ENCODE measurements around the gene SLC19A1.

The SLC19A1 gene

GRCh38 chr21:45558044-45558721 lies 15.9 kb upstream of the SLC19A1 start:
- no peak for DNase-seq (ENCODE audit: low read depth)

- DNase-seq (ENCODE audit: low read depth) = no peak
These were observed 15.4 kb upstream of the SLC19A1 start for GRCh38 chr21:45557616-45558043.

GRCh38 chr21:45556645-45557615 lies 14.7 kb upstream of the SLC19A1 start:
- DNase-seq (ENCODE audit: low read depth) = no peak

GRCh38 chr21:45556302-45556644 lies 14.0 kb upstream of the SLC19A1 start:
- DNase-seq (ENCODE audit: low read depth) = no peak

GRCh38 chr21:45555557-45556301 lies 13.5 kb upstream of the SLC19A1 start:
- DNase-seq (ENCODE audit: low read depth) = peak; percentile 32

- DNase-seq (ENCODE audit: low read depth) = no peak
These were observed 13.0 kb upstream of the SLC19A1 start for GRCh38 chr21:45555251-45555556.

- peak; percentile 33 for DNase-seq (ENCODE audit: low read depth)
These were observed 12.4 kb upstream of the SLC19A1 start for GRCh38 chr21:45554477-45555175.

- no peak for DNase-seq (ENCODE audit: low read depth)
These were observed 10.6 kb upstream of the SLC19A1 start for GRCh38 chr21:45552696-45553391.

- no peak for DNase-seq (ENCODE audit: low read depth)
These were observed 9.8 kb upstream of the SLC19A1 start for GRCh38 chr21:45551783-45552695.

GRCh38 chr21:45551316-45551715 lies 9.1 kb upstream of the SLC19A1 start:
- peak; percentile 40 for DNase-seq (ENCODE audit: low read depth)

- DNase-seq (ENCODE audit: low read depth) = no peak
These were observed 8.4 kb upstream of the SLC19A1 start for GRCh38 chr21:45550522-45551210.

GRCh38 chr21:45549626-45550463 lies 7.6 kb upstream of the SLC19A1 start:
- no peak for DNase-seq (ENCODE audit: low read depth)

GRCh38 chr21:45548711-45549491 lies 6.7 kb upstream of the SLC19A1 start:
- DNase-seq (ENCODE audit: low read depth) = no peak

GRCh38 chr21:45547545-45547900 lies 5.3 kb upstream of the SLC19A1 start:
- DNase-seq (ENCODE audit: low read depth) = no peak

GRCh38 chr21:45546636-45547544 lies 4.7 kb upstream of the SLC19A1 start:
- no peak for DNase-seq (ENCODE audit: low read depth)

- DNase-seq (ENCODE audit: low read depth) = no peak
These were observed 3.7 kb upstream of the SLC19A1 start for GRCh38 chr21:45545691-45546531.

All from stromal cell of bone marrow (primary cell).